Forelimb muscle (tissue), 1 donor: ENCODE measurements around the gene RRP9. TPM values are rescaled to one million over a fixed set of nuclear protein-coding genes. Genes with fewer than 3 reads are reported as not detected.
"Not testable (repeated sequence)": the region's sequence is repeated elsewhere in the genome, so short reads cannot be mapped to it uniquely, and the experiment has no call there.

ENCODE experiments used
- DNase-seq: peaks from one replicate; pipeline ENCODE4 v3.0.0-alpha.2; 2013; ENCODE audit warnings: low read depth
- polyA plus RNA-seq: library from polyadenylated mRNA; unstranded; fragments of 120-200 nt; gene quantifications from one replicate; pipeline ENCODE4 v1.2.1, GENCODE V29; 2013; ENCODE audit not compliant: insufficient read length

Gene RRP9
- polyA plus RNA-seq, 1 donor: 15.2 TPM

DNA sequence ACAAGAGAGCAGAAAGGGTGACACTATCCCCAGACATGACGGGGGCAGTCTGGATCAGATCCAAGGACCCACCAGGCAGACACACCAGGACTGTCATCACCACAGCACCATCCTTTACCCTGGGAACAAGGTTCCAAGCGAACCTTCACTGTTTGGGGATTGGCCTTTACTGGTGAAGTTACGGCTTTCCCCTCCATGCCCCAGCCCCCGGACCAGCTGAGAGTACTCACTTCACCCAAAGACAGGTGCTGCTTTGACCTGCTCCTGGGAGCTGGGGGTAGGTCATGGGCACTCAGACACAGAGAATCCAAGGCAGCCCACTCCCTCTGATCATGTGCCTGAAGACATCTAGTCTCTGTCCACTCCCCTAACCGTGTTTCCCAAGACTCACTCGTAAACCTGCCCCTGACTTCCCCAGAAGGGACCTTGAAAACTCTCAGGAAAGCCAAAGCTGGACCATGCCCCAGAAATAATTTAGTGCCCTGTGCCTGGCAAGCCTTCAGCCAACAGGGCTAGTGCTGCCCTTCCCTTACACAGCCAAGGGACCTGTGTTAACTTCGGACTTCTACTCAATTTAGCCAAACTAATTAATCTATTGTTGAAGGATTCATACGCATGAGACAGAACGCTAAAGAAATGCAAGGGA lies 2.8 kb downstream of the RRP9 start:
- DNase-seq: no peak

- no peak for DNase-seq
These were observed 3.9 kb downstream of the RRP9 start for GRCh38 chr3:51937611-51938450.

- DNase-seq: no peak
These were observed 4.7 kb downstream of the RRP9 start for GRCh38 chr3:51937014-51937413.

- DNase-seq: no peak
These were observed 5.6 kb downstream of the RRP9 start for GRCh38 chr3:51935886-51936755.

- DNase-seq: no peak
These were observed 6.5 kb downstream of the RRP9 start for GRCh38 chr3:51934991-51935885.

DNA sequence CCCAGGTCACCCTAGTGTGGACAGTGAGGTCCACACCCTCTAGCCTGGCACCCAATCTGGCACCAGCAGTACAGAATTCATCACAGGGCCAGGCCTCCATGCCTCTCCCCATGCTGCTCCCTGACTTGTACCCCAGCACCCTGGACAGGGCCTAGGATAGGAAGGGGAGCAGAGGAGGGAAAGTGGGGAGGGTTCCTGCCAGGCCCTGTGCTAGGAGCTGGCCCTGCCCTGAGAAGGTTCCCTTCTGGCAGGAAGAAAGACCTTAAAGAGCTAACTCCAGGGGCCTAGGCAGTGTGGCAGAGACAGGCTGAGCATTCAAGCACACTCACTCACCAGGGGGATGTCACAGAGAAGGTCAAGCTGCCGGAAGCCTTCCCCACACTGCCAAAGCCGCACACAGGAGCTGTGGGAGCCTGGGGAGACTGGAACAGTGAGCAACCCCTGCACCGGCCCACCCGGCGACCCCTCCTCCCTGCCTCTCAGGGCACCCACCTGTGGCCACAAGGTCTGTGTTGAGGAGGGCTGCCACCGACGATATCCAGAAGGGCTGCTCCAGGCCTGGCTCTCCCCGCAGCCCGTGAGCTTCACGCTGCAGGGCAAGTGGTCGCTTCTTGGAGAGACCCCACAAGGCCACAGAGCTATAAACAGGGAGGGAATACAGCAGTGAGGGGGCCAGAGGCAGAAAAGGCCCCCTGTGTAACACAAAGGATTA lies 7.4 kb downstream of the RRP9 start:
- DNase-seq: no peak

- no peak for DNase-seq
These were observed 8.1 kb downstream of the RRP9 start for GRCh38 chr3:51933471-51934138.

DNA sequence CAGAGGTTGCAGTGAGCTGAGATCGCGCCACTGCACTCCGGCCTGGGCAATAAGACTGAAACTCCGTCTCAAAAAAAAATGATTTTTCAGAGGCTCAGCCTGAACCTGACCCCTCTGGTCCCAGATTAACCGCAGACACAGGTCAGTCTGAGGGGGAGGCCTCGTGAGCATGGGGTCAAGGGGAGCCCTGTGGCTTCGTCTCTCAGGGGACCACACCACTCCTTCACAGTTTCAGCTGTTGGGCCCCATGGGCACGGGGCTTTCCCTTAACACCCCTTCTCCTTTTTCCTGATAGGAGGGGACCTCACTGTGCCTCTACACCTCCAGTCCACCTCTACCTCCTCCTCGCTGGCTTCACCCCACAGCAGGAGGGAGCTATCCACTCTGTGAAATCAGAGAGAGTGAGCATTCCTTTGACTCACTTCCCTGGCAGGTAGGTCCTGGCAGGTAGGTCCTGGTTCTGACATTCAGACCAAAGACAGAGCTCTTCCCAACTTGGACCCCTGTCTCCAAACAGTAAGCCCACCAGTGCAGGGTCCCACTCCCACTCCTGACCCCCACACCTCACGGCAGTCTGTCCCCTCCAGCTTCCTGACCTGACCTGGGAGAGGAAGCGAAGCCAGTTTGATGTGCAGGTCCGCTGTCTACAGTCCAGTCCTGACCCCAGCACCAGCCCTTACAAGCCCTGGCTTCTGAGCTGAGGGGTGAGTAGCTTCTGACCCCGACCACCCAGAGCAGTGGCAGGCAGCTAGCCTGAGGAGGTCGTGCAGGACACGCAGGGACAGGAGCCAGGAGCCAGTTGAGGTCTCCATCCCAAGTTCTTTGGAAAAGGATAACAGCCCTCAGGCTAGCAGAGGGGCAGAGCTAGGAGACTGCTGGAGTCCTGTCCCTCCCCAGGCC lies 9.0 kb downstream of the RRP9 start:
- DNase-seq: no peak

DNA sequence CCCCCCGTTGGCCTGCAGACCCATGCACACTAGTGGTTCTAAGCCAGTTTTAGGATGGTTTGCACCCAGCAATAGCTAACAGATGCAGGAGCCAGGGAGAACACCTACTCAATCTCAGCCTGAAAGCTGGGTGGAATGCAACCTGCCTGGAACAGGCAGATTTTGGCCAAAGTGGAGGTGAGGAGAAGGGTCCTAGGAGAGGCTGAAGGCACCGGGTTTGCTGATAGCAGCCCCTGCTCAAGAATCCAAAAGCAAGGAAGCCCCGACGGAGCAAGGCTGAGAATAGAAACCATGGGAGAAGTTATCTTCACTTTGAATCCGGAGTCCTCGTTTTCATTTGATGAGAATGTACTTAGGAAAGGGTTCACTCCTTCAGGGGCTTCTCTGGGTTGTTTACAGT lies 9.9 kb downstream of the RRP9 start:
- no peak for DNase-seq

GRCh38 chr3:51930439-51930838 lies 11.3 kb downstream of the RRP9 start:
- DNase-seq: no peak

GRCh38 chr3:51929420-51930003 lies 12.2 kb downstream of the RRP9 start:
- DNase-seq: no peak

GRCh38 chr3:51928981-51929380 lies 12.7 kb downstream of the RRP9 start:
- not testable (repeated sequence) for DNase-seq

DNA sequence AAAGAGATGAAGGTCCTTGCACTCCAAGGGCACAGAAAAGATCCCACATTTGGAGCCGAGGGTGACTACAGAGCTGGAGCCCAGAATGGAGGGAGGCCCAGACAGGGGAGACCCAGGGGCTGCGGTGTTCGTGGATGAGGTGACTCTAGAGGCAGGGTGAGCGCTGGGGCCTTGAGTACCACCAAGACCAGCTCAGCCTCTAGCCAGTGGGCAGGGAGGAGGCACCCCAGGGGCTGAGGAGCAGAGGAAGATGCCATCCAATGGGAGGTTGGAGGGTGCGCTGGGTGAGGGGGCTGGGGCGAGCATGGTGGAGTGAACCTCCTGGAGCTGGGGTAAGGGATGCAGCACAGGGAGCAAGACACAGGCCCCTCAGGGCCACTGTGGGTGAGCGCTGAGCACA lies 13.3 kb downstream of the RRP9 start:
- DNase-seq: no peak

DNA sequence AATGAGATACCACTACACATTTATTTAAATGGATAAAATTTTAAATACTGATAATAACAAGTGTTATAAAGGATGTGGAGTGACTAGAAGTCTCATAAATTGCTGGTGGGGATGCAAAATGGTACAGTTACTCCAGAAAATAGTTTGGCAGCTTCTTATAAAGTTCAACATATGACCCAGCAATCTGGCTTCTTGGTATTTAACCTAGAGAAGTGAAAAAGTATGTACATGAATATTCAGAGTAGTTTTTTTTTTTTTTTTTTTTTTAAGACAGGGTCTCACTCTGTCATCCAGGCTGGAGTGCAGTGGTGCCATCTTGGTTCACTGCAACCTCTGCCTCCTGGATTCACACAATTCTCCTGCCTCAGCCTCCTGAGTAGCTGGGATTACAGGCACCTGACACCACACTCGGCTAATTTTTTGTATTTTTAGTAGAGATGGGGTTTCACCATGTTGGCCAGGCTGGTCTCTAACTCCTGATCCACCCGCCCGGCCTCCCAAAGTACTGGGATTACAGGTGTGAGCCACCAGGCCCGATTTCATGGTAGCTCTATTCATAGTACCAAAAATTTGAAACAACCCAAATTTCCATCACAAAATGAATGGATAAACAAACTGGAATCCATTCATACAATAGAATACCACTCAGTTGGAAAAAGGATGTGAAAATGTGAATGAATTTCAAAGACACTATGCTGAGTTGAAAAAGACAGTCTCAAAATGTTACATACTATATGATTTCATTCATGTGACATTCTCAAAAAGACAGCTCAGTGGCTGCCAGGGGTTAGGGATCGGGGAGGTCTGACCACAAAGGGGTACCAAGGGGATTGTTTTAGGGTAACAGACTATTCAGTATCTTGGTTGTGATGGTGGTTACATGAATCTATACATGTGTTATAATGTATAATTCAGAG lies 14.4 kb downstream of the RRP9 start:
- no peak for DNase-seq

GRCh38 chr3:51921081-51921578 lies 20.6 kb downstream of the RRP9 start:
- DNase-seq: no peak

- DNase-seq: no peak
These were observed 25.3 kb downstream of the RRP9 start for GRCh38 chr3:51916418-51916817.

- DNase-seq: no peak
These were observed 33.7 kb downstream of the RRP9 start for GRCh38 chr3:51908026-51908425.
